Measurements from ENCODE around the gene SCIN.
A peak's percentile ranks its signal among the peaks of the same experiment; 100 is the strongest.
"Not testable (repeated sequence)": the region's sequence is repeated elsewhere in the genome, so short reads cannot be mapped to it uniquely, and the experiment has no call there.

SCIN gene

DNA sequence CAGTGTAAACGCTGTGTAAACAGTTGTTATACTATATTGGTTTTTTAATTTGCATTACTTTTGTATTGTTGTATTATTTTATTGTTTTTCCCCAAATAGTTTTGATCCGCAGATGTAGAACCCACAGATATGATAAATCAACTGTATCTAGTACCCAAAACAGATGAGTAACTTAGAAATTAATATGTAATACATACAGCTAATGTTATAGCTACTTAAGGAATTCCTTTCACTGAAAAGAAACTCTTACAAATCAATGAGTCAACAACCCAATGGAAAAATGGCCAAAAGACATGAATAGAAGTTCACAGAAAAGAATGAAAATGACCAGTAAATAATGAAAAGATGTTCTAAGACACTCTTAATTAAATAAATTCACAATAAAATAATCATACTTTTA, 84.6 kb downstream of the SCIN start:
- TF ChIP-seq, protein P1, sequence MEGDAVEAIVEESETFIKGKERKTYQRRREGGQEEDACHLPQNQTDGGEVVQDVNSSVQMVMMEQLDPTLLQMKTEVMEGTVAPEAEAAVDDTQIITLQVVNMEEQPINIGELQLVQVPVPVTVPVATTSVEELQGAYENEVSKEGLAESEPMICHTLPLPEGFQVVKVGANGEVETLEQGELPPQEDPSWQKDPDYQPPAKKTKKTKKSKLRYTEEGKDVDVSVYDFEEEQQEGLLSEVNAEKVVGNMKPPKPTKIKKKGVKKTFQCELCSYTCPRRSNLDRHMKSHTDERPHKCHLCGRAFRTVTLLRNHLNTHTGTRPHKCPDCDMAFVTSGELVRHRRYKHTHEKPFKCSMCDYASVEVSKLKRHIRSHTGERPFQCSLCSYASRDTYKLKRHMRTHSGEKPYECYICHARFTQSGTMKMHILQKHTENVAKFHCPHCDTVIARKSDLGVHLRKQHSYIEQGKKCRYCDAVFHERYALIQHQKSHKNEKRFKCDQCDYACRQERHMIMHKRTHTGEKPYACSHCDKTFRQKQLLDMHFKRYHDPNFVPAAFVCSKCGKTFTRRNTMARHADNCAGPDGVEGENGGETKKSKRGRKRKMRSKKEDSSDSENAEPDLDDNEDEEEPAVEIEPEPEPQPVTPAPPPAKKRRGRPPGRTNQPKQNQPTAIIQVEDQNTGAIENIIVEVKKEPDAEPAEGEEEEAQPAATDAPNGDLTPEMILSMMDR (conservative IDR thresholded peaks at IDR 0.05; ENCODE audit: low read depth, low read length): no peak
- H3K4me3 ChIP-seq (ENCODE audit: low read depth, low read length): no peak overlapping the region
- no peak for DNase-seq (ENCODE audit: low read depth)

DNA sequence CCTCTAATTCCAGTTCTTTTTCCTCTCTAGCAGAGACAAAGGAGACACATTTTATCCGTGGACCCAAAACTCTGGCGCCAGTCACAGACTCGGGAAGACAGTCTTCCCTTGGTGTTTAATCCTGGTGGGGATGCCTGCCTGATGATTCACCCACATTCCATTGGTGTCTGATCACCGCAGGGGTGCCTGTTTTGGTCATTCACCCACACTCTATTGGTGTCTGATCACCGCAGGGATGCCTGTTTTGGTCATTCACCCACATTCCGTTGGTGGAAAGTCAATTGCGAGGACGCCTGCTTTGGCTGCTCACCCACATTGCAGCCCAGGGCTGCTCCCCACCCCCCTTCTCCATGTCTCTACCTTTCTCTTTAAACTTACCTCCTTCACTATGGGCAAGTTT, 89.9 kb downstream of the SCIN start:
- peak; percentile 97 for DNase-seq (ENCODE audit: low read depth)
- not testable (repeated sequence) for H3K4me3 ChIP-seq (ENCODE audit: low read depth, low read length)

DNA sequence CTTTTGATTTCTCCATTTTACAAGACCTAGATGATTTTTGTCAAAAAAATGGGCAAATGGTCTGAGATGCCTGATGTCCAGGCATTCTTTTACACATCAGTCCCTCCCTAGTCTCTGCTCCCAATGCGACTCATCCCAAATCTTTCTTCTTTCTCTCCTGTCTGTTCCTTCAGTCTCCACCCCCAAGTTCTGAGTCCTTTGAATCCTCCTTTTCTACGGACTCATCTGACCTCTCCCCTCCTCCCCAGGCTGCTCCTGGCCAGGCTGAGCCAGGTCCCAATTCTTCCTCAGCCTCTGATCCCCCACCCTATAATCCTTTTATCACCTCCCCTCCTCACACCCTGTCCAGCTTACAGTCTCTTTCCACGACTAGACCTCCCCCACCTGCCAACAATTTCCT, 90.5 kb downstream of the SCIN start:
- not testable (repeated sequence) for DNase-seq (ENCODE audit: low read depth); H3K4me3 ChIP-seq (ENCODE audit: low read depth, low read length)

DNA sequence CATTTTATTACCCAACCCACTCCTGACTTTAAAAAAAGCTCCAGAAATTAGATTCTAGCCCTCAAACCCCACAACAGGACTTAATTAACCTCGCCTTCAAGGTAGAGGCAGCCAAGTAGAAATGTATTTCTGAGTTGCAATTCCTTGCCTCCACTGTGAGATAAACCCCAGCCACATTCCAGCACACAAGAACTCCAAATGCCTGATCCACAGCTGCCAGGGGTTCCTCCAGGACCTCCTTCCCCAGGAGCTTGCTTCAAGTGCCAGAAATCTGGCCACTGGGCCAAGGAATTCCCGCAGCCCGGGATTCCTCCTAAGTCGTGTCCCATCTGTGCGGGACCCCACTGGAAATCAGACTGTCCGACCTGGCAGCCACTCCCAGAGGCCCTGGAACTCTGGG, 91.1 kb downstream of the SCIN start:
- no peak overlapping the region for H3K4me3 ChIP-seq (ENCODE audit: low read depth, low read length)
- DNase-seq (ENCODE audit: low read depth): no peak
- TF ChIP-seq, protein P1 (conservative IDR thresholded peaks at IDR 0.05; ENCODE audit: low read depth, low read length): no peak

DNA sequence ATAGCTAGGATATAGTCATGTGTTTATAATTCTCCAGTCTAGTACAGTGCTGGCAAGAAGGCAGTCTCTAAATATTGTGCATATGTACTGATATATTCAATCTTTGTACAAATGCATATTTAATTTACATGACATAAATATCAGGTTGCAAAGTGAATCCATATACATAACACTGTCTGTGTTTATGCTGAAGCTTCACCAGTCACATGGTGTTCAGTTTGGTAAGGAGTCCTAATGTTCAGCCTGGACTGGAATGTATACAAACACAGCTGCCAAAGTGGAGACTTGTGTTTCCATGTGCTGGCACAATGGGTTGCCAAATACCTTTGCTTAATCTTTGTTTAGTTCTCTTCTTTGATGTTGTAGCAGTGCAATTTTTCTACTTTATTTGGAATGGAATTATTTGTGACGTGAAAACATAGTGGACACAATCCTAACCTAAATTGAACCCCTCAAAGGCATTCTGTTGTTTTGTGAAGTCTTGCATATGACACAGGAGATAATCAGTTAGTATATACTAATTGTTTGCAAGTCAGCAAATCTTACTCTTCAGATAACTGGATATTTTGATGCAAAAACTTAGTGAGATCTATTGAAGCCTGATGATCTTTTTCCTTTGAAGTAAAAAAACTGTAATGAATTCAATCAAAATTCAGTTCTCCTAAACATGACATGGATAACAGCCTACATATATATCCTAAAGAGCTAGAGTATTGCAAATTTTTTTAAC, 99.6 kb downstream of the SCIN start:
- H3K4me3 ChIP-seq (ENCODE audit: low read depth, low read length): no peak overlapping the region
- TF ChIP-seq, protein P1 (conservative IDR thresholded peaks at IDR 0.05; ENCODE audit: low read depth, low read length): no peak
- DNase-seq (ENCODE audit: low read depth): peak; percentile 90

DNA sequence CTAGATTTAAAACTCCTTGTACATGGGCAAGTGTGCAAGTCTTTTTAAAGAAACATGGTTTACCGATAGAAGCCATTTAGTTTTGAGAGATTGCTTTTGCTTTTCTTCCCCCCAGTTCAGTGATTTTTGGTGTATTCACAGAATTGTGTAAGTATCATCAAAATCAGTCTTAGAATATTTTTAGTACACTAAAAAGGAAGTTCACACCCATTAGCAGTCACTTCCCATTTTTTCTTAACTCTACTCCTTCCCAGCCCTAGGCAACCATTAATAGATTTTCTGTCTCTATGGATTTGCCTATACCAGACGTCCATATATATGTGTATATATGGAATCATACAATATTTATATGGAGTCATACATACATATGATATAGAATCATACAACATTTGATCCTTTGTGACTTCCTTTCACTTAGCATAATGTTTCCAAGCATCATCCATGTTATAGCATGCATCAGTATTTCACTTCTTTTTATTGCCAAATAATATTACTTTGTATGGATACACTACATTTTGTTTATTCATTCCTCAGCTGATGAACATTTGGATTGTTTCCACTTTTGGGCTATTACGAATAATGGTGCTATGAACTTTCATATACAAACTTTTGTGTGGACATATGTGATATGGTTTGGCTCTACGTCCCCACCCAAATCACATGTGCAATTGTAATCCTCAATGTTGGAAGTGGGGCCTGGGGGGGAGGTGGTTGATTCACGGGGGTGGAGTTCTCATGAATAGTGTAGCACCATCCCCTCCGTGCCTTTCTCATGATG, 100.4 kb downstream of the SCIN start:
- TF ChIP-seq, protein P1 (conservative IDR thresholded peaks at IDR 0.05; ENCODE audit: low read depth, low read length): no peak

DNA sequence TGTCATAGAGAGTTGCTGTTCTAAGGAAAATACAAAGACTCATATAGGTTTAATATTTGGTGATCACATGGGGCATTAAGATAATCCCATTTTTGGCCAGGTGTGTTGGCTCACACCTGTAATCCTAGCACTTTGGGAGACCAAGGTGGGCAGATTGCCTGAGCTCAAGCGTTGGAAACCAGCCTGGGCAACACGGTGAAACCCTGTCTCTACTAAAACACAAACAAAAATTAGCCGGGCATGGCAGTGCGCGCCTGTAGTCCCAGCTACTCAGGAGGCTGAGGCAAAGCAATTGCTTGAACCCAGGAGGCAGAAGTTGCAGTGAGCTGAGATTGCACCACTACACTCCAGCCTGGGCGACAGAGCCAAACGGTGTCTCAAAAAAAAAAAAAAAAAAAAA, 102.9 kb downstream of the SCIN start:
- not testable (repeated sequence) for H3K4me3 ChIP-seq (ENCODE audit: low read depth, low read length); DNase-seq (ENCODE audit: low read depth)

More for the DNA sequence above, 100.4 kb downstream of the SCIN start:
- DNase-seq (ENCODE audit: low read depth): no peak
- no peak overlapping the region for H3K4me3 ChIP-seq (ENCODE audit: low read depth, low read length)

DNA sequence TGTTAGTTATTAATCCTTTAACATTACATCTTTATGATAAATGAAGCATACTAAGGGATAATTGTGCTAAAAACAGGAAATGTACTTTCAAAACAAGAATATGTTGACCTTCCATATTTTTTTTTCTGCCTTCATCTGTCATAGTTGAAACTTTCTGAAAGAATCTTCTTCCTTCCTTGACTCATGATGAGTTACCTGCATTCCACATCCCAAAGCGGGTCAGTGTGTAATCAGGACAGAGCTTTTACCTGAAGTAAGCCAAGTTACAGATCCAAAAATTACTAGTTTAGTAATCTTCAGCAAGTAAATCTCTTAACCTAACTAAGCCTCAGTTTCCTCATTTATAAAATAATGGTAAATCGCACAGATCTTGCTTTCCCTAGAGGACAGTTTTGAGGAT, 103.5 kb downstream of the SCIN start:
- TF ChIP-seq, protein P1 (conservative IDR thresholded peaks at IDR 0.05; ENCODE audit: low read depth, low read length): no peak
- no peak overlapping the region for H3K4me3 ChIP-seq (ENCODE audit: low read depth, low read length)
- no peak for DNase-seq (ENCODE audit: low read depth)
